ENCODE measurements around the gene RASSF1.

- TF ChIP-seq THAP7 (CRISPR knock-in tag; IDR thresholded peaks at IDR 0.05) (no peak), CTCF (CRISPR knock-in tag; IDR thresholded peaks at IDR 0.05) (peak; percentile 81), ZBTB25 (CRISPR knock-in tag; IDR thresholded peaks at IDR 0.05) (no peak), SMAD3 (CRISPR knock-in tag; IDR thresholded peaks at IDR 0.05) (peak; percentile 39; the same call in 1 of the 2 replicates), NFKB2 (CRISPR knock-in tag; IDR thresholded peaks at IDR 0.05; ENCODE audit: borderline replicate concordance) (0 out of 2 replicates have a peak, but pooled peaks have one; percentile 8)
Measured at GRCh38 chr3:50321336-50322114, 19.1 kb downstream of the RASSF1 start.
